Measurements from ENCODE around the gene ANKRD52. TPM values are rescaled to one million over a fixed set of nuclear protein-coding genes. Genes with fewer than 3 reads are reported as not detected.

Gene ANKRD52
- total RNA-seq, 4 donors from 2014 or later, result 20.3 to 33.6 (median 24.6) TPM

GRCh38 chr12:56236985-56237384 lies 21.2 kb downstream of the ANKRD52 start:
- no peak for TF ChIP-seq POLR2AphosphoS5 (IDR thresholded peaks at IDR 0.05)
- no peak for TF ChIP-seq POLR2A (IDR thresholded peaks at IDR 0.05)
- no peak for TF ChIP-seq EP300 (IDR thresholded peaks at IDR 0.05)
- no peak for TF ChIP-seq CTCF (IDR thresholded peaks at IDR 0.05)
- Histone ChIP-seq H3K9me3 (no peaks in the 10 kb centered on the region), H3K27ac (no peak overlapping the region), H3K4me3 (no peak overlapping the region), H3K36me3 (peaks cover 53% of the 10 kb centered on the region), H3K27me3 (no peaks in the 10 kb centered on the region), H3K4me1 (no peaks in the 10 kb centered on the region)
- no peak for DNase-seq (ENCODE audit: low spot score in 2 of 2)
- WGBS, result 83% methylated on average over 2 of the region's 5 CpGs

GRCh38 chr12:56236091-56236490 lies 22.1 kb downstream of the ANKRD52 start:
- Histone ChIP-seq H3K27ac (no peak overlapping the region), H3K36me3 (peaks cover 44% of the 10 kb centered on the region), H3K4me1 (no peaks in the 10 kb centered on the region), H3K27me3 (no peaks in the 10 kb centered on the region), H3K9me3 (no peaks in the 10 kb centered on the region), H3K4me3 (no peak overlapping the region)
- no peak for TF ChIP-seq POLR2A (IDR thresholded peaks at IDR 0.05)
- no peak for TF ChIP-seq EP300 (IDR thresholded peaks at IDR 0.05)
- no peak for TF ChIP-seq CTCF (IDR thresholded peaks at IDR 0.05)
- TF ChIP-seq POLR2AphosphoS5 (IDR thresholded peaks at IDR 0.05), result no peak
- WGBS, result 95% methylated on average over 5 of the region's 6 CpGs
- no peak for DNase-seq (ENCODE audit: low spot score in 2 of 2)

- WGBS, result 78% methylated on average over 16 of the region's 16 CpGs
- Histone ChIP-seq H3K4me1 (no peaks in the 10 kb centered on the region), H3K27ac (no peak overlapping the region), H3K4me3 (no peak overlapping the region), H3K27me3 (no peaks in the 10 kb centered on the region), H3K9me3 (no peaks in the 10 kb centered on the region), H3K36me3 (peaks cover 32% of the 10 kb centered on the region)
- no peak for DNase-seq (ENCODE audit: low spot score in 2 of 2)
- TF ChIP-seq POLR2AphosphoS5 (IDR thresholded peaks at IDR 0.05), result no peak
- no peak for TF ChIP-seq EP300 (IDR thresholded peaks at IDR 0.05)
- TF ChIP-seq POLR2A (IDR thresholded peaks at IDR 0.05), result no peak
- TF ChIP-seq CTCF (IDR thresholded peaks at IDR 0.05), result no peak
Measured at GRCh38 chr12:56234746-56235436, 23.3 kb downstream of the ANKRD52 start.

- H3K36me3 ChIP-seq, result peaks cover 21% of the 10 kb centered on the region
- DNase-seq (ENCODE audit: low spot score in 2 of 2), result no peak
- no peak overlapping the region for H3K27ac ChIP-seq
- H3K9me3 ChIP-seq, result no peaks in the 10 kb centered on the region
- no peak for TF ChIP-seq POLR2AphosphoS5 (IDR thresholded peaks at IDR 0.05)
- no peak for TF ChIP-seq POLR2A (IDR thresholded peaks at IDR 0.05)
- TF ChIP-seq CTCF (IDR thresholded peaks at IDR 0.05), result no peak
- TF ChIP-seq EP300 (IDR thresholded peaks at IDR 0.05), result no peak
- 90% methylated on average over 3 of the region's 11 CpGs for WGBS
- H3K4me3 ChIP-seq, result no peak overlapping the region
- H3K27me3 ChIP-seq, result no peaks in the 10 kb centered on the region
- no peaks in the 10 kb centered on the region for H3K4me1 ChIP-seq
Measured at GRCh38 chr12:56231184-56231582, 27.0 kb downstream of the ANKRD52 start.

- DNase-seq (ENCODE audit: low spot score in 2 of 2), result no peak
- TF ChIP-seq CTCF (IDR thresholded peaks at IDR 0.05), result no peak
- Histone ChIP-seq H3K27me3 (no peaks in the 10 kb centered on the region), H3K36me3 (peaks cover 21% of the 10 kb centered on the region), H3K27ac (no peak overlapping the region), H3K4me3 (no peak overlapping the region), H3K4me1 (no peaks in the 10 kb centered on the region), H3K9me3 (no peaks in the 10 kb centered on the region)
- WGBS, result 78% methylated on average over 7 of the region's 8 CpGs
Measured at GRCh38 chr12:56230432-56231183, 27.6 kb downstream of the ANKRD52 start.

Data from suprapubic skin (tissue), 4 donors.